Measurements from ENCODE around the gene ZNF398.
A peak's percentile ranks its signal among the peaks of the same experiment; 100 is the strongest.
"Not testable (repeated sequence)": the region's sequence is repeated elsewhere in the genome, so short reads cannot be mapped to it uniquely, and the experiment has no call there.

ZNF398 gene

DNA sequence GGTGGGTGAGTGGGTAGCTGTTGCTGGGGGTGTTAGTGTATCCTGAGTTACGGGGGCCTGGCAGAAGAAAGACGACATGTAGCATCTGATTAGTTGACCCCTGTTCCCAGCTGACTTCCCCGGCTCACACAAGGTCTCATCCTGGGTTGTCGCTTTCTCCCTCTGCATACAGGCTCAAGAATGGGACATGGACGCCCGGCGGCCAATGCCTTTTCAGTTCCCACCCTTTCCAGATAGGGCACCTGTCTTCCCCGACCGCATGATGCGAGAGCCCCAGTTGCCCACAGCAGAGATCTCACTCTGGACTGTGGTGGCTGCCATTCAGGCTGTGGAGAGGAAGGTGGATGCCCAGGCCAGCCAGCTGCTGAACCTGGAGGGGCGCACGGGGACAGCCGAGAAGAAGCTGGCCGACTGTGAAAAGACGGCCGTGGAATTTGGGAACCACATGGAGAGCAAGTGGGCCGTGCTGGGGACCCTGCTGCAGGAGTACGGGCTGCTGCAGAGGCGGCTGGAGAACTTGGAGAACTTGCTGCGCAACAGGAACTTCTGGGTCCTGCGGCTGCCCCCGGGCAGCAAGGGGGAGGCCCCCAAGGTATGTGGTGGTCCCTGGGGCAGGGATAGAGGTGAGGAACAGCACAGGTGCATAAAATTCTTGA is 51.0 kb downstream of the ZNF398 start:
- no peak for DNase-seq

- no peak for DNase-seq
Observed at GRCh38 chr7:149199234-149199995, 52.2 kb downstream of the ZNF398 start.

DNA sequence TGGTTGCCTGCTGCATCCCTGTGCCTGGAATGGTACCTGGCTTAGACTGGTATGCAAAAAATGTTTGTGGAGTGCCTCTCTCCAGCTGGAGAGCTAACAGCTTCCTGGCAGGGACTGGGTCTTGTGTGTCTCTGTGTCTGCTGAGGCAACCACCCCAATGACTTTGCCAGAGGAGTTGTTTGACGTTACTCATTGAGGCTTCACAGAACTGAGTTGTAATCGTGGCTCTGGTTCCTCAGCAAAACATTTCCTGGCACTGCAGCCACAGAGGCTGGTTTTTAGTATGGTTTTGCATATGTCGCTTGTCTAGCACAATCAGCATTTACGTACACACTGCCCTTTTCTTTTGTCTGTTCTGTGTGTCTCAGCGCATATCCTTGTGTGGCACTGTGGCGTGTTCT is 55.6 kb downstream of the ZNF398 start:
- peak; percentile 92 for DNase-seq

GRCh38 chr7:149205690-149206381 is 58.6 kb downstream of the ZNF398 start:
- DNase-seq, result peak; percentile 70

GRCh38 chr7:149207324-149208035 is 60.2 kb downstream of the ZNF398 start:
- DNase-seq, result no peak

DNA sequence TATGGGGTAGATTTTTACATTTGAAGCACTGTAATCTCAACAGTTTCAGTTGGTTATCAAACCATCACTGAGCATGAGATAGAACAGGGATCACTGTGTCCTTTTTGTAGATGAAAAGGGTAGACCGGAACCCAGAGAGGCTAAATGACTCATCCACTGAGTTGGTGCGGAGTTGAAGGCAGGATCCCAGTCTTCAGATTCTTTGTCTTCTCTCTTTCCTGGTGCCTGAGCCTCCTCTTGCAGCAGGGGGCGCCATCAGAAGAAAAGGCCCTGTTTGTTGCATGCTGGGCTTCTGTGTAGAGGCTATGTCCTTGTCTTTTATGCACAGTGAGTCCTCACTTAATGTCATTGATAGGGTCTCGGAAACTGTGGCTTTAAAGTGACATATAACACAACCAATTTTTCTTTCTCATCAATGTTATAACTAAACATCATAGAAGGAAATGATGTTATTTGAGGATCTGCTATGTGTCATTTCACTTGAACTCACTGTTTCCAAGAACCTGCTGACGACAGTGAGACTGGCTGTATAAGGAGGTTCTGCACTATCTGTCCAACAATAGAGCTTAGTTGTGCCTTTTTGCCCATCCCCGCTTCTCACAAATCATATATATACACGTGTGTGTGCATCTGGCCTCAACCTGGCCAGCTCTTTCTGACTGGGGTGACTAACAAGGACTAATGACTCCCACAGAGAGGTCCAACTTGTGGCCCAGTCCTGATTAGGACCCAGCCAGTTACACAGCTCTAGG is 62.4 kb downstream of the ZNF398 start:
- peak; percentile 92 for DNase-seq

DNA sequence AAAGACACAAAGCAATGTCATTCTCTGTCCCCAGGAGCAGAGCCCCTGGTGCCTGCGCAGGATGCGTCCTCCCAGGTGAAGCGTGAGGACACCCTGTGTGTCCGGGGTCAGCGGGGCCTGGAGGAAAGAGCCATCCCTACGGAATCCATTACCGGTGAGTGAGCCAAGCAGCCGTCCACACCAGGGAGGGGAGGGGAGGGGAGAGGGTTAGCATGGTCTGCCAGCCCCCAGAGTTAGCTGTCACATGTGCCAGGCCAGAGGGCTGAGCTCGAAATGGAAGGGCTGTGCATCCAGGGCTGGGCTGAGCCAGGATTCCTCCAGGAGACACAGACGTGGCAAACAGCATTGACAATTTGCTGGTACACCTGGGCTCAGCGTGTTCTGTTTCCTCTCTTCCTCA is 63.3 kb downstream of the ZNF398 start:
- no peak for DNase-seq

DNA sequence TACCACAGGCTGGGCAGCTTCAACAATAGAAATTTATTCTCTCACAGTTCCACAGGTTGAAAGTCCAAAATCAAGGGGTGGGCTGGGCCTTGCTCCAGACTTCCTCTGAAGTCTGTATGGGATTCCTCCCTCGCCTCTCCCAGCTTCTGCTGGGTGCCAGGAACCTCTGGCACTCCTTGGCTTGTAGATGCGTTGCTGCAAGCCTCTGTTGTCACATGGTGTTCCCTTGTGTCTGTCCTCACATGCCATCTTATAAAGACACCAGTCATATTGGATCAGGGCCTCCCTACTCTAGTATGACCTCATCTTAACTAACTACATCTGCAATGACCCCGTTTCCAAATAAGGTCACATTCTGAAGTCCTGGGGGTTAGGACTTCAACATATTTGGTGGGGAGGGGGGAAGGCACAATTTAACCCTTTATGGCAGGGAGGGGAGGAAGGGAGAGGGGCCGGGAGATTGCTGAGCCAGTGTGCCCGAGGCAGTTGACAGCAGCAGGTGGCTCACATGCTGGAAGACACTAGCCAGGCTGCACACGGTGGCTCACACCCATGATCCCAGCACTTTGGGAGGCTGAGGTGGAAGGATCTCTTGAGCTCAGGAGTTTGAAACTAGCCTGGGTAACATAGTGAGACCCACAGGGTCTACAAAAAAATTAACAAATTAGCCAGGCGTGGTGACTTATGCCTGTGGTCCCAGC is 66.9 kb downstream of the ZNF398 start:
- DNase-seq, result no peak

DNA sequence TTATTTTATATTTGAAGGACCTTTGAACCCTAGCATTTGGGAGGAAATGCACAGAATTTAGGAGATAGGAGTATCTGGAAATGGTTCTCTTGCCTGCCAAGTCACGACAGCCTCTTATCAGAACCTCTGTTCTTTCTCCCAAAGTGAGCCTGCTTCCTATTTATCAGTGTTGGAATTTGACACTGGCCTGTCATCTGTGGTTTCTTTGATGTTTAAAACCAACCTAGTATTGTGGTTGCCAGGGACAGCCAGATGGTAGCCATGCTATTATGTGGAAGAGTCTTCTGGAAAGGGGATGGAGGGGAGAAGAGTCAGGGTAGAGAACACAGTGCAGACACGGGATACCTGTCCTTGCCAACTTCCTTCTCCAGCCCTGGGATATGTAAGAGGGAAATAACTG is 69.1 kb downstream of the ZNF398 start:
- DNase-seq, result no peak

DNA sequence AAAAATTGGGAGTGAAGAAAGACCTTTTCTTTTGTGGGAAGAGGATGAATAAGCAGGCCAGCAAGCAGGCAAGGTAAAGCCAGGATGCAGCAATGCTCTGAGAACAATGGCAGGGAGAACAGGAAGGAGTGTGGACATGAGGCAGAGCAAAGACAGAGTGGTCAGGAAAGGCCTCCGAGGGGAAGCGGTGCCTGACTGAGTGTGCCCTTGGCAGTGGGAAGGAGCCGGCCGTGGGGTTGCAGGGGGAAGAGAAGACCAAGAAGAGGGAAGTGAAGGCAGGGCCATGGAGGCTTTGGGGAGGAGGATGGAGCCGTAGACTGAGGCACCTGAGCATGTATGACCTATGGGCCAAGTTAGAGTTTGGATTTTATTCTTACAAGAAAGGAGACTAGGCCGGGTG is 70.3 kb downstream of the ZNF398 start:
- DNase-seq, result no peak

DNA sequence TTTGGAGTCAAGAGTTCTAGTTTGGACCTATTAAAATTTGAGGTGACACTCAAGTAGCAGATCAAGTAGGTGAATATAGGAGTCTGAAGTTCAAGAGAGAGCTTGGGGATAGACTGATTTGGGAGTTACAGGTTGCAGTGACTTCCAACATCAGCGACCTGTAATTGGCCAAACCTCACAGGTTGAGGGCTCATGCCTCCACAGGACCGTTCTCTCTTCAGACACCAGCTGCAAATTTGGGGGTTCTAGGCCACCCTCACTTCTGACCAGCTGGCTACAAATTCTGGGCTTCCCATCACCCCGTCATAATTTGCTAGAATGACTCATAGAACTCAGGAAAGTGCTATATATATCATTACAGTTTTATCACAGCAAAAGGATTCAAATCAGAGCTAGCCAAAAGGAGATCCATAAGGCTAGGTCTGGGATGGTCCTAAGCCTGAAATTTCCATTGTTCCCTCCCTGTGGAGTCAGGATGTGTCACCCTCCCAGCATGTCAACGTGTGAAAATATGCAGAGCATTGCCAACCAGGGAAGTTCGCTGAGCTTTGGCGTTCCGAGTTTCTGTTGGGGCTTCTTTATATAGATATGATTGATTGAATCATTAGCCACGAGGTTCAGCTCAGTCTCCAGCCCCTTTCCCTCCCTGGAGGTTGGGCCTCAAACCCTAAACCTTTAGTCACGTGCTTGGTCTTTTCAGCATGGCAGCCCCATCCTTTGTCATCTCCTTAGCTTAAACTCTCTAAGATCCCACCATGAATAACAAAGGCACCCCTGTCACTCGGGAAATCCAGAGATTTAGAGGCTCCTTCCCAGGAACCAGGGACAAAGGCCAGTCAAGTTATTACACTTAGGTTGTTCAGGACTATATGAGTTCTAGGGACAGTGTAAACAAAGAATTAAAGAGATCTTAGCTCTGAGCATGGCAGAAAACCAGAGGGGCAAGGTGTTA is 71.5 kb downstream of the ZNF398 start:
- DNase-seq, result no peak

DNA sequence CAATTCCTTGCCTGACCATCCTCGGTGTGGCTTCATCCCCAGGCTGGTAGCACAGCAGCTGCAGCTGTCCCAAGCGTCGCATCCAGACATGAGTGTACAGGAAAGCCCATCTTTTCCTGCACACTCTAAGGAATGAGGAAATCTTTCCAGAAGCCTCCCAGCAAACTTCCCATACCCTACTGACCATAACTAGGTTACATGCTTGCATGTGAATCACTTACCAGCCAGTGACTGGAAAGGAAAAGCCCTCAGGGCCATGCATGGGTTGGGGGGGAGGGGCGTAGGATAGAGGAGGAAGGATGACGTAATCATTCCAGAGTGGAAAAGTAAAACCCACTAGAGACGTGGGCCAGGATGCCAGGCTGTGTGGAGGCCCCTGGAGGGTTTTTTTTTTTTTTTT is 73.3 kb downstream of the ZNF398 start:
- peak; percentile 80 for DNase-seq

DNA sequence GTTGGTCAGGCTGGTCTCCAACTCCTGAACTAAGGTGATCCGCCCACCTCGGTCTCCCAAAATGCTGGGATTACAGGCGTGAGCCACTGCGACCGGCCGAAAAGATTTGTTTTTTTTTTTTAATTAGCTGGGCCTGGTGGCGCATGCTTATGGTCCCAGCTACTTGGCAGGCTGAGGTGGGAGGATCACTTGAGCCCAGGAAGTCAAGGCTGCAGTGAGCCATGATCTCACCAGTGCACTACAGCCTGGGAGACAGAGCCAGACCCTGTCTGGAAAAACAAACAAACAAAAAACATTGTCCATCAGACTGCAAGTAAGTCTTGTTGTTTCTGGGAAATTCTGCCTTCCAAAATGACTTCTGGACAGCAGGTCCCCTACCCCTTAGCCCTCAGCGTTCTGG is 75.9 kb downstream of the ZNF398 start:
- no peak for DNase-seq

GRCh38 chr7:149223761-149224160 is 76.5 kb downstream of the ZNF398 start:
- DNase-seq, result no peak

- no peak for DNase-seq
Observed at GRCh38 chr7:149224352-149224751, 77.1 kb downstream of the ZNF398 start.

GRCh38 chr7:149225106-149225505 is 77.9 kb downstream of the ZNF398 start:
- no peak for DNase-seq

GRCh38 chr7:149225656-149226055 is 78.4 kb downstream of the ZNF398 start:
- no peak for DNase-seq

DNA sequence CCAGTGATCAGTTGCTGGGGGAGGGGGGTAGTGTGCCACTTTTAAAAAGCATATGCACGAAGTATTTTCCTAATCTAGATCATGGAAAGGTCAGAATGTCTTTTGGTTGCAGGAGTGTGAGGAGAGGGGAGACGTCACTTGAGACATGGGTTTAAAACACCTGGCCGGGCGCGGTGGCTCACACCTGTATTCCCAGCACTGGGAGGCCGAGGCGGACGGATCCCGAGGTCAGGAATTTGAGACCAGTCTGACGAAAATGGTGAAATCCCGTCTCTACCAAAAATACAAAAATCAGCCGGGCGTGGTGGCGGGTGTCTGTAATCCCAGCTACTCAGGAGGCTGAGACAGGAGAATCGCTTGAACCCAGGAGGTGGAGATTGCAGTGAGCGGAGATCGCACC is 79.1 kb downstream of the ZNF398 start:
- DNase-seq, result not testable (repeated sequence)

GRCh38 chr7:149226840-149227494 is 79.7 kb downstream of the ZNF398 start:
- DNase-seq, result no peak

DNA sequence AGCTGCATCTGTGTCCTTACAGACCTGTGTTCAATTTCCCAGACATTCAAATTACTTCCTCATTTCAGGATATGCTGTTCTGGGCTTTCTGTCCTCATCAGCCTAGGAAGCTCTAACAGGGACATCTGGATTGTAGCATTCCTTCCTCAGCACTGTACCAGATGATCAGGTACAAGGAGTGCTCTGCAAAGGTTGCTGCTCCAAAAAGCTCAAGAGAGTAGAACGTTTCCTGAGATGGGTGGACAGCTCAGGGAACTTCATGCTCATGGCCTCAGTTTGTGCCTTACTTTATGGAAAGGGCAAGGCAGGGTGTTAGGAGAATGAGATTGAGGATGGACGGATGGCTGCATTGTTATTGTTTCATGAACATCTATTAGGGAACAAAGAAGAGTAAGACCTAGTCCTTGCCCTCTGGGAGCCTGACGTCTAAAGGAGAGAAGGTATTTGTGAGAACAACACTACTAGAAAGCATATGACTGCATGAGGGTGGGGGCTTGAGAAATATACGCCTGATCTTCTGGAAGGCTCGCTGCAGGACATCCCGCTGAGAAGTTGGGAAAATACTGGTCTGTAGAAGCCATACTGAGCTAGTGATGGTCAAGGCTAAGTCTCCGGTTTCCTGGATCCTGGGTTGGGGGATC is 81.7 kb downstream of the ZNF398 start:
- DNase-seq, result no peak

Data from islet precursor cell (in vitro differentiated cells).